LNCaP clone FGC (cell line): ENCODE measurements around the gene TUBD1.
"Not testable (repeated sequence)": the region's sequence is repeated elsewhere in the genome, so short reads cannot be mapped to it uniquely, and the experiment has no call there.

Source experiments
- DNase-seq: peaks from one replicate; pipeline ENCODE4 v3.0.0-alpha.2; 2011; ENCODE audit warnings: low read depth
- H3K4me3 ChIP-seq: 2 replicates; pipeline ENCODE4 v1.5.1; 2011; ENCODE audit warnings: mild to moderate bottlenecking, low read depth, low read length, control low read depth
- CTCF ChIP-seq: IDR thresholded peaks from 2 replicates; pipeline ENCODE4 v1.5.1; 2012; ENCODE audit warnings: mild to moderate bottlenecking; ENCODE audit not compliant: control insufficient read depth, insufficient read depth; ENCODE audit errors: extremely low read depth

TUBD1 gene

GRCh38 chr17:59890720-59891119 lies 2.0 kb downstream of the TUBD1 start:
- H3K4me3 ChIP-seq, result no peak overlapping the region
- TF ChIP-seq CTCF, result no peak
- DNase-seq, result no peak

DNA sequence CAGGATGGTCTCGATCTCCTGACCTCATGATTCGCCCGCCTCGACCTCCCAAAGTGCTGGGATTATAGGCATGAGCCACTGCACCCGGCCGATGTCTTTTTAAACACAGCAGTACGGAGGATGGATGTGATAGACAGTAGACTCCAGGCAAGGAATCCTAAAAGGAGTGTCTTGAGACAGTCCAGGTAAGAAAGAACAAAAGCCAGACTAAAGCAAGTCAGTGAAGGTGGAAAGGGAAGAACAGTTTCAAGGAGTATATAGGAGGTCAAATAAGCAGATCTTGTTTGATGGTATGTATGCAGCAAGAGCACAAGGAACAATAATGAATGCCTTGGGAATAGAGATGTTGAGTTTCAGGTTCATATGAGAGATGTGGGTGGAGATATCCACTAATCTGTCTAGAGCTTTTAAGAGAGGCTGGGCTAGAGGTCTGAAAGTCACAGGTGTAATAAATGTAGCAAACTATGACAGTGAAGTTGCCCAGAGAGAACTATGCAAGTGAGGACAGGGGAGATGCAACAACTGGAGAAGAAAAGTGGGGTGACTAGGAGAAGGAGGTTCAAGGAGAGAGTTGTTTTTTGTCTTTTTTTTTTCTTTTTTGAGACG lies 4.5 kb downstream of the TUBD1 start:
- TF ChIP-seq CTCF, result no peak
- no peak overlapping the region for H3K4me3 ChIP-seq
- DNase-seq, result no peak

DNA sequence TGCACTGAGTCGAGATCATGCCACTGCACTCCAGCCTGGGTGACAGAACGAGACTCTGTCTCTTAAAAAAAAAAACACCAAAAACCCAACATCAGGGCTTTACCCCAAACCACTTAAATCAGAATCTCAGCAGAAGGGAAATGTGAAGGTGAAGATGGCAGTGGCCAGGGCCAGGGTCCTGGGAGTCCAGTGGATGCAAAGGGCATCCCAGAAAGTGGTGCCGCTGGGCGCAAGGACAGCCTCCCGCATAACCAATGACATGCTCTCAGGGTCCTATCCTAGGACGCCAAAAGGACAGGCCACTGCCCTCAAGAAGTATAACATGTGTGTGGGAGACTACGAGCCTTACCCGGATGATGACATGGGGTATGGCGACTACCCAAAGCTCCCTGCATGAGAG lies 7.9 kb downstream of the TUBD1 start:
- TF ChIP-seq CTCF, result no peak
- no peak overlapping the region for H3K4me3 ChIP-seq
- DNase-seq, result no peak

GRCh38 chr17:59878624-59879023 lies 14.1 kb downstream of the TUBD1 start:
- no peak for TF ChIP-seq CTCF
- no peak overlapping the region for H3K4me3 ChIP-seq
- no peak for DNase-seq

- DNase-seq, result no peak
- no peak for TF ChIP-seq CTCF
- H3K4me3 ChIP-seq, result no peak overlapping the region
Observed at GRCh38 chr17:59877965-59878364, 14.8 kb downstream of the TUBD1 start.

- no peak for TF ChIP-seq CTCF
- no peak overlapping the region for H3K4me3 ChIP-seq
- no peak for DNase-seq
Observed at GRCh38 chr17:59876107-59876506, 16.6 kb downstream of the TUBD1 start.

DNA sequence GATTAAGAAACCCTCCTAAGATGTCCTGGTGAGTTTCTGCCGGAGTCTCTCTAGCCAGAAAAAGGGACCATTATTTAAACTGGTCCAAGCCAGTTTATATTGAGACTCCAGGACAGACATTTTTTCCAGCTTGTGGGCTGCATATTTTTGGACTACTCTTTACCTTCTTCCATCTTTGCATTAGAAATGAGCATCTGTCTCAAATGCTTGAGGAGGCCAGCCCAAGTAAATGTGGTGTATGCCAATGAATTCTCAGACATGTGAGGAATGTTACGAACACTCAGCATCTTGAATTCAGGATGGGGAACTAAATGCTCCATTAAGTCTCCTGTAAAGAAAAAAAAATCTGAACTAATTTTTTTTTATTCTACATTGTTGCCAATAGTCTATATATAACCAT lies 18.4 kb downstream of the TUBD1 start:
- no peak overlapping the region for H3K4me3 ChIP-seq
- no peak for TF ChIP-seq CTCF
- no peak for DNase-seq

GRCh38 chr17:59873414-59873813 lies 19.3 kb downstream of the TUBD1 start:
- not testable (repeated sequence) for DNase-seq, H3K4me3 ChIP-seq
